ENCODE data around the gene FSTL5.

DNA sequence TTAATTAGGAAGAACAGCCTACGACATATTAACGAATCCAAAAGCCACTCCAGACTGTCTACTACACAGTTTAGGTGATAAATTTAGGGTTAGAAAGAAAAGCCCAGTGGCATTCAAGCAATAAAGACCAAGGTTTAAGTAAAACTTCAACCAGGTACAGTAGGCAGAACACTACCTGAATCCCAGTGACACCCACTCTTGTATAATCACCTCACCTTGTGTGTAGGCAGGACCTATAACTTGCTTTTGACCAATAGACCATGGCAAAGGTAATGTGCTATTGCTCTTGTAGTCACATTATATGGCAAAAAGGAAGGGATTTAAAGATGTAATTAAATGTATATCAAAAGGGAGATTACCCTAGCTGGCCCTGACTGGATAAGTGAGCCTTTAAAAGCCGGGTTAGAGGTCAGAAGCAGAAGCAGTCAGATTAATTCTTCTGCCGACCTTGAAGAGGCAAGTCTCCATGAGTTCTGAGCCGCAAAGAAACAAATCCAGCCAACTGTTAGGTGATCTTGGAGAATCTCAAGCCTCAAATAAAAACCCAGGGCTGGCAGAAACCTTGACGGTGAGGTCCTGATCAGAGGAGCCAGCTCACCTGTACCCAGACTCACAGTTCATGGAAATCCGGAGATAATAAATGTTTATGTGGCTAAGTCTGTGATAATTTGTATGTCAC, 8.8 kb downstream of the FSTL5 start:
- TF ChIP-seq EP300 (IDR thresholded peaks at IDR 0.05; ENCODE audit: borderline replicate concordance) (no peak), ZBTB7A (IDR thresholded peaks at IDR 0.05; ENCODE audit: low read depth) (no peak), EGR1 (IDR thresholded peaks at IDR 0.05) (no peak), CEBPB (IDR thresholded peaks at IDR 0.05) (no peak), YY1 (IDR thresholded peaks at IDR 0.05; ENCODE audit: low read depth) (no peak), TEAD4 (IDR thresholded peaks at IDR 0.05) (no peak), RAD21 (IDR thresholded peaks at IDR 0.05; ENCODE audit: low read depth) (no peak), TAF1 (IDR thresholded peaks at IDR 0.05; ENCODE audit: low read depth) (no peak)
- TF ChIP-seq, protein P1, sequence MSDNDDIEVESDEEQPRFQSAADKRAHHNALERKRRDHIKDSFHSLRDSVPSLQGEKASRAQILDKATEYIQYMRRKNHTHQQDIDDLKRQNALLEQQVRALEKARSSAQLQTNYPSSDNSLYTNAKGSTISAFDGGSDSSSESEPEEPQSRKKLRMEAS (IDR thresholded peaks at IDR 0.05), result no peak
- TF ChIP-seq, protein P2, sequence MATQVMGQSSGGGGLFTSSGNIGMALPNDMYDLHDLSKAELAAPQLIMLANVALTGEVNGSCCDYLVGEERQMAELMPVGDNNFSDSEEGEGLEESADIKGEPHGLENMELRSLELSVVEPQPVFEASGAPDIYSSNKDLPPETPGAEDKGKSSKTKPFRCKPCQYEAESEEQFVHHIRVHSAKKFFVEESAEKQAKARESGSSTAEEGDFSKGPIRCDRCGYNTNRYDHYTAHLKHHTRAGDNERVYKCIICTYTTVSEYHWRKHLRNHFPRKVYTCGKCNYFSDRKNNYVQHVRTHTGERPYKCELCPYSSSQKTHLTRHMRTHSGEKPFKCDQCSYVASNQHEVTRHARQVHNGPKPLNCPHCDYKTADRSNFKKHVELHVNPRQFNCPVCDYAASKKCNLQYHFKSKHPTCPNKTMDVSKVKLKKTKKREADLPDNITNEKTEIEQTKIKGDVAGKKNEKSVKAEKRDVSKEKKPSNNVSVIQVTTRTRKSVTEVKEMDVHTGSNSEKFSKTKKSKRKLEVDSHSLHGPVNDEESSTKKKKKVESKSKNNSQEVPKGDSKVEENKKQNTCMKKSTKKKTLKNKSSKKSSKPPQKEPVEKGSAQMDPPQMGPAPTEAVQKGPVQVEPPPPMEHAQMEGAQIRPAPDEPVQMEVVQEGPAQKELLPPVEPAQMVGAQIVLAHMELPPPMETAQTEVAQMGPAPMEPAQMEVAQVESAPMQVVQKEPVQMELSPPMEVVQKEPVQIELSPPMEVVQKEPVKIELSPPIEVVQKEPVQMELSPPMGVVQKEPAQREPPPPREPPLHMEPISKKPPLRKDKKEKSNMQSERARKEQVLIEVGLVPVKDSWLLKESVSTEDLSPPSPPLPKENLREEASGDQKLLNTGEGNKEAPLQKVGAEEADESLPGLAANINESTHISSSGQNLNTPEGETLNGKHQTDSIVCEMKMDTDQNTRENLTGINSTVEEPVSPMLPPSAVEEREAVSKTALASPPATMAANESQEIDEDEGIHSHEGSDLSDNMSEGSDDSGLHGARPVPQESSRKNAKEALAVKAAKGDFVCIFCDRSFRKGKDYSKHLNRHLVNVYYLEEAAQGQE (IDR thresholded peaks at IDR 0.05; ENCODE audit: low read depth), result no peak
- TF ChIP-seq, protein P3, sequence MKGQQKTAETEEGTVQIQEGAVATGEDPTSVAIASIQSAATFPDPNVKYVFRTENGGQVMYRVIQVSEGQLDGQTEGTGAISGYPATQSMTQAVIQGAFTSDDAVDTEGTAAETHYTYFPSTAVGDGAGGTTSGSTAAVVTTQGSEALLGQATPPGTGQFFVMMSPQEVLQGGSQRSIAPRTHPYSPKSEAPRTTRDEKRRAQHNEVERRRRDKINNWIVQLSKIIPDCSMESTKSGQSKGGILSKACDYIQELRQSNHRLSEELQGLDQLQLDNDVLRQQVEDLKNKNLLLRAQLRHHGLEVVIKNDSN (IDR thresholded peaks at IDR 0.05), result no peak

Data from Ishikawa (cell line).